HL-60 (cell line): Measurements from ENCODE around the gene TMEM154.

Experiments
- GABPA ChIP-seq: IDR thresholded peaks from 2 replicates; pipeline ENCODE4 v1.6.1; 2012; ENCODE audit warnings: low read depth
- SPI1 ChIP-seq: IDR thresholded peaks from 2 replicates; pipeline ENCODE4 v1.6.1; 2012; ENCODE audit warnings: low read depth, mild to moderate bottlenecking, borderline replicate concordance
- TF ChIP-seq, protein P1 (sequence below): IDR thresholded peaks from 2 replicates; pipeline ENCODE4 v1.6.1; 2012; ENCODE audit warnings: low read depth; ENCODE audit not compliant: insufficient replicate concordance
- TF ChIP-seq, protein P2 (sequence below): IDR thresholded peaks from one replicate; pipeline ENCODE4 v1.5.1; 2011; ENCODE audit warnings: low read length, control low read depth, inconsistent platforms; ENCODE audit not compliant: insufficient read depth

- TF ChIP-seq, protein P1, sequence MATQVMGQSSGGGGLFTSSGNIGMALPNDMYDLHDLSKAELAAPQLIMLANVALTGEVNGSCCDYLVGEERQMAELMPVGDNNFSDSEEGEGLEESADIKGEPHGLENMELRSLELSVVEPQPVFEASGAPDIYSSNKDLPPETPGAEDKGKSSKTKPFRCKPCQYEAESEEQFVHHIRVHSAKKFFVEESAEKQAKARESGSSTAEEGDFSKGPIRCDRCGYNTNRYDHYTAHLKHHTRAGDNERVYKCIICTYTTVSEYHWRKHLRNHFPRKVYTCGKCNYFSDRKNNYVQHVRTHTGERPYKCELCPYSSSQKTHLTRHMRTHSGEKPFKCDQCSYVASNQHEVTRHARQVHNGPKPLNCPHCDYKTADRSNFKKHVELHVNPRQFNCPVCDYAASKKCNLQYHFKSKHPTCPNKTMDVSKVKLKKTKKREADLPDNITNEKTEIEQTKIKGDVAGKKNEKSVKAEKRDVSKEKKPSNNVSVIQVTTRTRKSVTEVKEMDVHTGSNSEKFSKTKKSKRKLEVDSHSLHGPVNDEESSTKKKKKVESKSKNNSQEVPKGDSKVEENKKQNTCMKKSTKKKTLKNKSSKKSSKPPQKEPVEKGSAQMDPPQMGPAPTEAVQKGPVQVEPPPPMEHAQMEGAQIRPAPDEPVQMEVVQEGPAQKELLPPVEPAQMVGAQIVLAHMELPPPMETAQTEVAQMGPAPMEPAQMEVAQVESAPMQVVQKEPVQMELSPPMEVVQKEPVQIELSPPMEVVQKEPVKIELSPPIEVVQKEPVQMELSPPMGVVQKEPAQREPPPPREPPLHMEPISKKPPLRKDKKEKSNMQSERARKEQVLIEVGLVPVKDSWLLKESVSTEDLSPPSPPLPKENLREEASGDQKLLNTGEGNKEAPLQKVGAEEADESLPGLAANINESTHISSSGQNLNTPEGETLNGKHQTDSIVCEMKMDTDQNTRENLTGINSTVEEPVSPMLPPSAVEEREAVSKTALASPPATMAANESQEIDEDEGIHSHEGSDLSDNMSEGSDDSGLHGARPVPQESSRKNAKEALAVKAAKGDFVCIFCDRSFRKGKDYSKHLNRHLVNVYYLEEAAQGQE, result no peak
- TF ChIP-seq, protein P2, sequence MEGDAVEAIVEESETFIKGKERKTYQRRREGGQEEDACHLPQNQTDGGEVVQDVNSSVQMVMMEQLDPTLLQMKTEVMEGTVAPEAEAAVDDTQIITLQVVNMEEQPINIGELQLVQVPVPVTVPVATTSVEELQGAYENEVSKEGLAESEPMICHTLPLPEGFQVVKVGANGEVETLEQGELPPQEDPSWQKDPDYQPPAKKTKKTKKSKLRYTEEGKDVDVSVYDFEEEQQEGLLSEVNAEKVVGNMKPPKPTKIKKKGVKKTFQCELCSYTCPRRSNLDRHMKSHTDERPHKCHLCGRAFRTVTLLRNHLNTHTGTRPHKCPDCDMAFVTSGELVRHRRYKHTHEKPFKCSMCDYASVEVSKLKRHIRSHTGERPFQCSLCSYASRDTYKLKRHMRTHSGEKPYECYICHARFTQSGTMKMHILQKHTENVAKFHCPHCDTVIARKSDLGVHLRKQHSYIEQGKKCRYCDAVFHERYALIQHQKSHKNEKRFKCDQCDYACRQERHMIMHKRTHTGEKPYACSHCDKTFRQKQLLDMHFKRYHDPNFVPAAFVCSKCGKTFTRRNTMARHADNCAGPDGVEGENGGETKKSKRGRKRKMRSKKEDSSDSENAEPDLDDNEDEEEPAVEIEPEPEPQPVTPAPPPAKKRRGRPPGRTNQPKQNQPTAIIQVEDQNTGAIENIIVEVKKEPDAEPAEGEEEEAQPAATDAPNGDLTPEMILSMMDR, result no peak
- TF ChIP-seq SPI1, result no peak
- TF ChIP-seq GABPA, result no peak
These were observed 65.7 kb downstream of the TMEM154 start for GRCh38 chr4:152613841-152614721.
